GM19438 (cell line): Measurements from ENCODE around the gene RNASE7.

ENCODE experiments used
- ATAC-seq: cut with Tn5 transposase; IDR thresholded peaks from one replicate; pipeline ENCODE4 v1.9.1; 2021; ENCODE audit warnings: low read depth; ENCODE audit not compliant: unreplicated experiment

Gene RNASE7

GRCh38 chr14:21042918-21043317 lies 756 bp downstream of the RNASE7 start:
- ATAC-seq = no peak

GRCh38 chr14:21043387-21043973 lies 1.3 kb downstream of the RNASE7 start:
- no peak for ATAC-seq

GRCh38 chr14:21043974-21044618 lies 1.9 kb downstream of the RNASE7 start:
- ATAC-seq = no peak

DNA sequence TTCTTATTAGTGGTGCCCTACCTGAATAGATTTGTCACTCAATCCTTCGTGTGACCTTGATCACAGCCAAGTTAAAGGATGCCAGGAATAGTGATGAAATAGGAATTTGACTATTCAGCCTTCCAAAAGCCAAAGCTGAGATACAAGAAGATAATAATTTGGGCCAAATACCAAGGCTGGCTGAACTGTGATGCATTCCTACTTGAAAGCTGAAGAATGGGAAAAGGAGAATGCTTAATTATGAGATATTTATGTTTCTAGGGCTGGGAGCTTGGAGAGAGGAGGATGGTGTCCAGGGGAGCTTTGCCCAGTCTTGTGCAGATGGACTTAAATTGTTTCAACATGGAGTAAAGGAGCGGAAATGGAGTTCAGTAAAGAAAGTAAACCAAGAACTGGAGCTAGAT lies 5.2 kb downstream of the RNASE7 start:
- no peak for ATAC-seq

DNA sequence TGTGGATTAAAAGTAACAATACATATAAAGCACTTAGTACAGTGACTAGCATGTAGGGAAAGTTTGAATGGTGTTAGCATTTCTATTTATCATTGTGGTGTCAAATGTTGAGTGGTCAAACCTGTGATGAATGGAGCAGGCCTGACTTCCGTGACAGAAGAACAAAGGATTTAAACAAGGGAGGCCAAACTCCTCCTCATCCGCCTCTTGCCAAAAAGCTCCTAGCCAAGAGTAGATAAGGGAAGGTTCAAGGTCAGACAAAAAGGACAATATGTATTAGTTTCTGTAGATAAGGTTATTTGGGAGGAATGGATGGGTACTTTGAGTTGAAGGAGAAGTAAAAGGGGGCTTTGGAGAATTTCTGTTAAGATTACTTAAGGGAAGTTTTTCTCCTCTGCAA lies 6.5 kb downstream of the RNASE7 start:
- no peak for ATAC-seq

DNA sequence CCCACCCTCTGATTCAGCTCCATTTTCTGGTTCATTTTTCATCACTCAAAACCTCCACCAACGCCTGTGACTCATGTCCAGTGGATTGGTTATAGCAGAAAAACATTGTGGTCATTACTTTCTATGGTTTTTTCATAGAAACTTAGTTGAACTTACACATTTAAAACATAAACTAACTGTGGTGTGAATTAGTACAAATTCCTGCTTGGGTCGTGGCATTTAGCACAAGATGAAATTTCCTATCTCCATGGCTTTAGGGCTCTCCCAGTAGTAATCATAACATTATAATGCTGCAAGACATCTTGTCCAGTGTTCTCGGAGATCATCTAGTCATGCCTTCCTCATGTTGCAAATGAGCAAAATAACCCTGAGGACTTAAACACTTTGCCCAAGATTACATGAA lies 7.1 kb downstream of the RNASE7 start:
- no peak for ATAC-seq

GRCh38 chr14:21050597-21050996 lies 8.4 kb downstream of the RNASE7 start:
- ATAC-seq = no peak

GRCh38 chr14:21053184-21054122 lies 11.3 kb downstream of the RNASE7 start:
- ATAC-seq = no peak

- no peak for ATAC-seq
Measured at GRCh38 chr14:21054123-21054767, 12.1 kb downstream of the RNASE7 start.

GRCh38 chr14:21054768-21055145 lies 12.6 kb downstream of the RNASE7 start:
- ATAC-seq = no peak

GRCh38 chr14:21055432-21056117 lies 13.4 kb downstream of the RNASE7 start:
- no peak for ATAC-seq

- no peak for ATAC-seq
Measured at GRCh38 chr14:21056520-21057163, 14.5 kb downstream of the RNASE7 start.

GRCh38 chr14:21057803-21058675 lies 15.9 kb downstream of the RNASE7 start, which contains the start of gene RNASE8:
TSS of gene RNASE8 (plus strand) at chr14:21057822. CDS start at chr14:21057893, 71 bp downstream.
- no peak for ATAC-seq

- ATAC-seq = no peak
Measured at GRCh38 chr14:21058903-21059302, 16.7 kb downstream of the RNASE7 start.

DNA sequence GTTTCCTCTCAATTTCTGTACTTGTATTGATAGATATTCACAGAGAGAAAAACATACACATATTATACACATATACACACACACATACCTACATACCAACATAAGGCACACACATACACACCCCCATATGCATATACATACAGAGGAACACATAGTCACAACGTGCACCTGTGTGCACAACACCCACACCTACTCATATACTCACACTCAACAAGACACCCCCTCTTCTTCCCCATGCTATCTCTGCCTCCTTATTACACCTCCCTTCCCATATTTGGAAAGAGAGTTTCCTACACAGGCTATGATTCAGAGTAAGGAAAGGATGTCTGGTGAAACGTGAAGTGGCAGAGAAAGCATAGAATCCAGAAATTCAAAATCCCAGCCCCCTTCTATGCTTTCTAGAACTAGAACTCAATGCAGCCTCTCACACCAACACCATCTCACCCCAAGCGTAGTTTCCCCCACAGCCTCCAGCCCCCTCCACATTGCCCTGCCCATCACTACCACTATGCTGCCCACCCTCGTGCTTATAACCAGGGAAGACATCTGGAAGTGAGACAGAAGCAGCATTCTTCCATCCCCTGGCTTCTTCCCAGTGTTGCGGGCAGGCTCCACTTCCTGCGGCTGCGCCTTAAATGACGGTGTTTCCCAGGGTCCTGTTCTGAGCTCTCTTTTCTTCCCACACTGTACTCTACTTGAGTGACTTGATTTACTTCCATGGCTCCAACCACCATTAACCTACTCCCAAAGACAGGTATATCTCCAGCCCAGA lies 17.9 kb downstream of the RNASE7 start:
- no peak for ATAC-seq

DNA sequence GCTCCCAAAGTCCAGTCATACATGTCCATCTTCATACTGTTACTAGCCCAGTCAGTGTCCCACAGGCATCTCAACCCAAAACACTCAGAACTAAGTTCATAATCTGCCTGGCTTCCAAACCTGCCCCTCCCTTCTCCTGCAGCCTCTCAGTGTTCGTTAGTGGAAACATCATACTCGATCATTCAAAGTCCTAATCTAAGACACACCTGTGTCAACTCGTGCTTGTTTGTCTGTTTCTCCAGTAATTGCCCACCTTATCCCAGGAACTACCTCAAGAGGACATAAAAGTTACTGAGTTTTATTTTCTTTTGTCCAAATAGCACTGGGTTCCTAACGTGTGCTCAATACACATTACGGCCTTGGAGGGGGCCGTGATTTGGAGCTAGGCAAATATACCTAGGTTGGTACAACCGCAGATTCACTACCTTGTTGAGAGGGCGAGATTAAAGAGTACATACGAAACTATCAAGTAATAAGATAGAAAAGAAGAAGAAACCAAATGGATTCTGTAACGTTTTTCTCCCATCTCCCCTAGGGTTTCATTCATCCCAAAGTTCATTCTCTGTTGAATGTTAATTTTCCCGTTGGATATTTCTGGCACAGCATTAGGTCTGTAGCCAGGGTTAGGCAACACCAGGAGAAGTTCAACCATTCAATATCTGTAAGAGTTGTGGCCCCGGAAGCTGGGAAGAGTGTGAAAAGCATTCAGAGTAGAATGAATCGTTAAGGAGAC lies 18.6 kb downstream of the RNASE7 start:
- no peak for ATAC-seq

- ATAC-seq = no peak
Measured at GRCh38 chr14:21061347-21061668, 19.1 kb downstream of the RNASE7 start.

DNA sequence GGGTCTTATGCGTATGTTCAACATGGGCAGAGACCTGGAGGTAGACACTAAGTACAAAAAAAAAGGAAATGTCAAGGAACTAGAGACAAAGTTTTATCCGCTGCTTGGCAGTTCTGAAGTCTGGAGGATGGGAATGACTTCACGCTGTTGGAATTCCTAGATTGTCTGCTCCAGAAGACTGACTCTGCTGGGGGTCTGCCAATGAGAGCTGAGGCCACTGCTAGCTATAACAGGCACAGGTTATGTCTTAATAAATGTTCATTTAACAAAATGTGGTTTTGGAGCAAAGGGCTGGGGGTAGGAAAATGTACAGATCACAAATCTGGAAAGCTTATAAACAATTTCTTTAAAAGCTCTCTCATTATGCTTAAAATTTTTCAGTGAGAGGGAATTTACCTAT lies 21.3 kb downstream of the RNASE7 start:
- ATAC-seq = no peak
